HG03280 (cell line): ENCODE results near the gene ADARB1.

Source experiments
- ATAC-seq: cut with Tn5 transposase; IDR thresholded peaks from one replicate; pipeline ENCODE4 v1.9.1; 2021; ENCODE audit warnings: mild to moderate bottlenecking, moderate library complexity; ENCODE audit not compliant: unreplicated experiment

The ADARB1 gene

GRCh38 chr21:45090966-45091365 is 16.6 kb downstream of the ADARB1 start:
- no peak for ATAC-seq

GRCh38 chr21:45091550-45092322 is 17.4 kb downstream of the ADARB1 start:
- ATAC-seq, result no peak

GRCh38 chr21:45093035-45093532 is 18.7 kb downstream of the ADARB1 start:
- ATAC-seq, result no peak

GRCh38 chr21:45094412-45094811 is 20.0 kb downstream of the ADARB1 start:
- no peak for ATAC-seq

- no peak for ATAC-seq
Observed at GRCh38 chr21:45095505-45095904, 21.1 kb downstream of the ADARB1 start.

- ATAC-seq, result no peak
Observed at GRCh38 chr21:45096217-45096616, 21.8 kb downstream of the ADARB1 start.

GRCh38 chr21:45097827-45098387 is 23.5 kb downstream of the ADARB1 start:
- no peak for ATAC-seq

GRCh38 chr21:45098867-45099266 is 24.5 kb downstream of the ADARB1 start:
- ATAC-seq, result no peak

- ATAC-seq, result no peak
Observed at GRCh38 chr21:45099571-45099970, 25.2 kb downstream of the ADARB1 start.

GRCh38 chr21:45100866-45101265 is 26.5 kb downstream of the ADARB1 start:
- no peak for ATAC-seq

- ATAC-seq, result no peak
Observed at GRCh38 chr21:45102391-45102932, 28.1 kb downstream of the ADARB1 start.

- ATAC-seq, result no peak
Observed at GRCh38 chr21:45103971-45104520, 29.7 kb downstream of the ADARB1 start.

GRCh38 chr21:45104560-45104959 is 30.2 kb downstream of the ADARB1 start:
- ATAC-seq, result no peak

GRCh38 chr21:45105906-45106485 is 31.6 kb downstream of the ADARB1 start:
- no peak for ATAC-seq

- ATAC-seq, result no peak
Observed at GRCh38 chr21:45108034-45108790, 33.8 kb downstream of the ADARB1 start.

GRCh38 chr21:45108808-45109781 is 34.7 kb downstream of the ADARB1 start:
- ATAC-seq, result no peak

- peak; percentile 78 for ATAC-seq
Observed at GRCh38 chr21:45109831-45110492, 35.6 kb downstream of the ADARB1 start.

GRCh38 chr21:45110873-45111624 is 36.7 kb downstream of the ADARB1 start:
- no peak for ATAC-seq
